GM23248 (cell line): ENCODE results near the gene HPSE. TPM values are rescaled to one million over a fixed set of nuclear protein-coding genes. Genes with fewer than 3 reads are reported as not detected.

Experiments used
- DNase-seq: peaks from one replicate; pipeline ENCODE4 v3.0.0-alpha.2; 2015
- H2AFZ ChIP-seq: fragments of 200-600 bp; sonication (generic); 2 replicates; pipeline ENCODE4 v1.6.1; 2016; ENCODE audit warnings: antibody characterized with exemption
- H3F3A ChIP-seq: fragments of 200-600 bp; sonication (generic); 2 replicates; pipeline ENCODE4 v1.6.1; 2016; ENCODE audit warnings: mild to moderate bottlenecking, antibody characterized with exemption, mixed run types; ENCODE audit not compliant: insufficient read depth
- H3K27ac ChIP-seq: fragments of 200-600 bp; sonication (generic); 2 replicates; pipeline ENCODE4 v1.5.1; 2016; ENCODE audit warnings: mild to moderate bottlenecking
- H3K27me3 ChIP-seq: fragments of 200-600 bp; sonication (generic); replicated peaks from 2 replicates; pipeline ENCODE4 v1.6.1; 2016; ENCODE audit warnings: mild to moderate bottlenecking; ENCODE audit not compliant: insufficient read depth
- H3K36me3 ChIP-seq: fragments of 200-600 bp; sonication (generic); 2 replicates; pipeline ENCODE4 v1.6.1; 2016; ENCODE audit warnings: low read depth, mild to moderate bottlenecking
- H3K4me1 ChIP-seq: fragments of 200-600 bp; sonication (generic); 2 replicates; pipeline ENCODE4 v1.6.1; 2016; ENCODE audit warnings: mild to moderate bottlenecking; ENCODE audit not compliant: insufficient read depth
- H3K4me2 ChIP-seq: fragments of 200-600 bp; sonication (generic); one replicate; pipeline ENCODE4 v1.6.1; 2016; ENCODE audit warnings: mild to moderate bottlenecking; ENCODE audit not compliant: unreplicated experiment
- H3K4me3 ChIP-seq: fragments of 200-600 bp; sonication (generic); 2 replicates; pipeline ENCODE4 v1.5.1; 2016; ENCODE audit warnings: mild to moderate bottlenecking
- H3K79me2 ChIP-seq: fragments of 200-600 bp; sonication (generic); 2 replicates; pipeline ENCODE4 v1.6.1; 2016; ENCODE audit warnings: mild to moderate bottlenecking; ENCODE audit not compliant: insufficient read depth
- H3K9ac ChIP-seq: fragments of 200-600 bp; sonication (generic); 2 replicates; pipeline ENCODE4 v1.6.1; 2016; ENCODE audit warnings: mild to moderate bottlenecking
- H3K9me2 ChIP-seq: fragments of 200-600 bp; sonication (generic); 2 replicates; pipeline ENCODE4 v1.6.1; 2016; ENCODE audit warnings: mixed run types, mild to moderate bottlenecking, moderate library complexity; ENCODE audit not compliant: insufficient read depth
- H3K9me3 ChIP-seq: fragments of 200-600 bp; sonication (generic); one replicate; pipeline ENCODE4 v1.6.1; 2017; ENCODE audit warnings: low read depth
- H4K20me1 ChIP-seq: fragments of 200-600 bp; sonication (generic); 2 replicates; pipeline ENCODE4 v1.6.0; 2016; ENCODE audit not compliant: insufficient read depth
- EZH2 ChIP-seq: fragments of 200-600 bp; sonication (generic); IDR thresholded peaks from 2 replicates; pipeline ENCODE4 v1.6.1; 2018; ENCODE audit warnings: antibody characterized with exemption, mild to moderate bottlenecking; ENCODE audit not compliant: insufficient read depth, poor library complexity, severe bottlenecking
- EZH2phosphoT487 ChIP-seq: fragments of 200-600 bp; sonication (generic); IDR thresholded peaks from 2 replicates; pipeline ENCODE4 v1.6.1; 2018; ENCODE audit warnings: antibody characterized with exemption, moderate library complexity, mild to moderate bottlenecking, low read depth; ENCODE audit not compliant: insufficient read depth
- WGBS, 2 experiments: methylation state at CpG; one replicate each; pipeline ENCODE4 v1.1.6; 2015 to 2017; ENCODE audit warnings: low lambda C conversion rate in 2 of 2, low coverage in 1 of 2; ENCODE audit errors: missing lambda C conversion rate in 2 of 2; 5-methylcytosine and 5-hydroxymethylcytosine counted together
- in situ Hi-C: fragments of 300-500 bp; cut with MboI; formaldehyde crosslinking; loops from 2 replicates; pipeline ENCODE4 v1.15.0; 2020
- polyA plus RNA-seq: library from polyadenylated mRNA; unstranded; fragments of >200 nt; fragmentation: Nextera tagmentation; extraction: Ambion mirVana; gene quantifications from 2 replicates; pipeline ENCODE4 v1.2.1, GENCODE V29; 2016
- total RNA-seq: library from RNA; depleted of rRNA; stranded (reverse); fragments of >200 nt; shearing (Covaris generic); gene quantifications from 2 replicates; pipeline ENCODE4 v1.2.3, GENCODE V29; 2014

The HPSE gene
- total and polyA plus RNA-seq, 2 experiments from 2014 or later, result 0.54 to 1.5 TPM

DNA sequence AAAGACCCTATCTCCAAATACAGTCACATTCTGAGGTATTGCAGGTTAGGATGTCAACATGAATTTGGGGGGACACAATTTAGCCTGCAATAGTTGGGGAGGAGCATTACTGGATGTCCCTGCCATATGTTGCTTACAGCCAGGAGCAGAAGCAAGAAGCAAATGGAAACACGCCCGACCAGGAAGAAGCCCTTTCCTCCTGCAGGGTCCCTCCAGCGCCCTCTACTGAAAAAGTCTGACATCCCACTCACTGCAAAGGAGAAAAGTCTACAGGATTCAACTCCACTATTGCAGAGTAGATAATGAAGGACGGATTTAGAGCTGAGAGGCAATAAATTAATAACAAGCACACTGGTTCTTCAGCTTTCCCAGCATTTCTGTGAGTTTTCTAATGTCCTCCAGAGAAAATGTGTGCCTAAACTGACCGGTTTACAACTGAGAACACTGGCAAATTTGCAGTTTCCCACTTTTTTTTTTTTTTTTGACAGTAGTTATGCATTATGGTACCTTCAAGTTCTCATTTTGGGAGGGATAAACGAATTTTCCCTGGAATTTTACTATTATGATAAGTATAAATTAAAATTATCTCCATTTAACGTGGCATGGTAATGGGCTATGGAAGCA is 81.8 kb downstream of the HPSE start:
- Histone ChIP-seq H3K9me3 (no peaks in the 10 kb centered on the region), H3K79me2 (no peaks in the 10 kb centered on the region), H3K9me2 (no peaks in the 10 kb centered on the region), H3K27ac (no peak overlapping the region), H2AFZ (no peak overlapping the region), H3K36me3 (no peaks in the 10 kb centered on the region), H3F3A (peaks cover 26% of the 10 kb centered on the region), H3K9ac (no peak overlapping the region), H3K4me1 (peaks cover 12% of the 10 kb centered on the region; the same call in 1 of the 2 replicates), H3K4me2 (no peak overlapping the region), H3K4me3 (no peak overlapping the region), H3K27me3 (no peaks in the 10 kb centered on the region), H4K20me1 (no peaks in the 10 kb centered on the region)
- in situ Hi-C loops, result loop anchor here (25.0 kb wide), 2 partner anchors 391 to 791 kb away; no protein-coding TSS in a partner anchor
- 45 to 51% methylated on average over 7 of the region's 7 CpGs for WGBS, 2 experiments
- peak; percentile 74 for DNase-seq
- no peak for TF ChIP-seq EZH2
- TF ChIP-seq EZH2phosphoT487, result no peak

- H3K9me2 ChIP-seq, result no peaks in the 10 kb centered on the region
- H4K20me1 ChIP-seq, result no peaks in the 10 kb centered on the region
- H2AFZ ChIP-seq, result no peak overlapping the region
- H3K4me3 ChIP-seq, result no peak overlapping the region
- in situ Hi-C loops, result loop anchor here (25.0 kb wide), 2 partner anchors 389 to 789 kb away; no protein-coding TSS in a partner anchor
- 77 to 91% methylated on average over 2 of the region's 2 CpGs for WGBS, 2 experiments
- H3F3A ChIP-seq, result peaks cover 14% of the 10 kb centered on the region
- TF ChIP-seq EZH2phosphoT487 (no peak), EZH2 (no peak)
- H3K36me3 ChIP-seq, result no peaks in the 10 kb centered on the region
- H3K4me2 ChIP-seq, result no peak overlapping the region
- H3K27ac ChIP-seq, result no peak overlapping the region
- DNase-seq, result no peak
- H3K79me2 ChIP-seq, result no peaks in the 10 kb centered on the region
- H3K9ac ChIP-seq, result no peak overlapping the region
- H3K9me3 ChIP-seq, result no peaks in the 10 kb centered on the region
- H3K27me3 ChIP-seq, result no peaks in the 10 kb centered on the region
- 0 out of 2 replicates have a peak, but pooled peaks cover 2% of the 10 kb centered on the region for H3K4me1 ChIP-seq
Observed at GRCh38 chr4:83251447-83251830, 83.2 kb downstream of the HPSE start.

DNA sequence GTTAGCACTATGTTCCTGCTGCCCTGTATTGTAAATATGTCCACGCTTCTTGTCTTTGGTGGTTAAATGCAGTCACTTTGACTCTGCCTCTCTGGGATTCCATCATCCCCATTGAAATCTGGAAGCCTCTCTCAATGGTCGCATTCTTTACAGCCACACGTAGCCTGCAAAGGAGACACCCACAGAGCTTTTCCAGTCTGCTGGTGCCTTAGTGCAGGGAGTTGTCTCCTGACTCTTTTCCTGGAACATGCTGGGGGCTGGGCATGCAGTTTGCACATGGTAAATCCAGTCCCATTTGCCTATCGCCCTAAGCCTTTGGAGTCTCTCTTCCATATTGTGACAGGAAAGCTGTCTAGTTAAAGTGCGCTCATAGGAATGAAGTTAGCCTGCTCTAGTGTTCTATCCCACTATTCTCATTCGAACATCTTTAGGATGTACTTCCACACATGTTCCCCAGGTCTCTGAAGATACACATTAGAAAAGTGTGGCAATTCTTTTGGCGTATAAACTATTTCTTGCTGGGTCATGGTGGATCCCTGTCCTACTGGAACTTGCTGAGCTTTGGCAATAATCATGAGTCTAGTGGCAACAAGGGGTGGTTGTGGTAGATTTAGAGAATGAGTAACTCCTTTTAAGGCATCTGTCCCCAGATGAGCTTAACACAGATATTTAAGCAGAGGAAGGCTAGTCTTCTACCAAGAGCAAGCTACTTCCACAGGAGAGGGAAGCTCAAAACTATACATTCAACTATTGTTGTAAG is 83.8 kb downstream of the HPSE start:
- in situ Hi-C loops, result loop anchor here (25.0 kb wide), 2 partner anchors 389 to 789 kb away; no protein-coding TSS in a partner anchor
- DNase-seq, result no peak
- no peak for TF ChIP-seq EZH2phosphoT487
- TF ChIP-seq EZH2, result no peak
- Histone ChIP-seq H3K4me3 (no peak overlapping the region), H3K9ac (no peak overlapping the region), H4K20me1 (no peaks in the 10 kb centered on the region), H3K9me2 (no peaks in the 10 kb centered on the region), H3K27ac (no peak overlapping the region), H3K9me3 (no peaks in the 10 kb centered on the region), H3K4me2 (no peak overlapping the region), H3K4me1 (no peaks in the 10 kb centered on the region), H3K36me3 (no peaks in the 10 kb centered on the region), H3F3A (peaks cover 10% of the 10 kb centered on the region; the same call in 1 of the 2 replicates), H3K27me3 (no peaks in the 10 kb centered on the region), H2AFZ (no peak overlapping the region), H3K79me2 (no peaks in the 10 kb centered on the region)
- WGBS, 2 experiments, result 83 to 84% methylated on average over 7 of the region's 7 CpGs

- no peaks in the 10 kb centered on the region for H3K36me3 ChIP-seq
- TF ChIP-seq EZH2 (no peak), EZH2phosphoT487 (no peak)
- H3K9ac ChIP-seq, result no peak overlapping the region
- no peaks in the 10 kb centered on the region for H3K79me2 ChIP-seq
- no peaks in the 10 kb centered on the region for H3K4me1 ChIP-seq
- H3K27ac ChIP-seq, result no peak overlapping the region
- in situ Hi-C loops, result no loop called here
- H3K9me2 ChIP-seq, result no peaks in the 10 kb centered on the region
- H2AFZ ChIP-seq, result no peak overlapping the region
- no peaks in the 10 kb centered on the region for H4K20me1 ChIP-seq
- no peaks in the 10 kb centered on the region for H3K27me3 ChIP-seq
- 75 to 77% methylated on average over 5 of the region's 5 CpGs for WGBS, 2 experiments
- no peak overlapping the region for H3K4me2 ChIP-seq
- no peaks in the 10 kb centered on the region for H3K9me3 ChIP-seq
- H3K4me3 ChIP-seq, result no peak overlapping the region
- peaks cover 3% of the 10 kb centered on the region; the same call in 1 of the 2 replicates for H3F3A ChIP-seq
- DNase-seq, result no peak
Observed at GRCh38 chr4:83248486-83248885, 86.2 kb downstream of the HPSE start.
